Activated CD4-positive, alpha-beta T cell treated with anti-CD3 and anti-CD28 coated beads for 36 hours (primary cell): ENCODE results near the gene C7orf25. TPM values are rescaled to one million over a fixed set of nuclear protein-coding genes. Genes with fewer than 3 reads are reported as not detected.

Experiments
- ATAC-seq: fragments of 200-7000 bp; cut with Tn5 transposase; one replicate; pipeline ENCODE4 v1.10.0; 2021; ENCODE audit warnings: mild to moderate bottlenecking, moderate library complexity
- CTCF ChIA-PET: fragments of 350-600 bp; sonication (Branson Sonifier 250); formaldehyde crosslinking; loops from one replicate; lab custom pipeline; 2021; ENCODE audit warnings: antibody characterized with exemption; lab: Charles Lee
- POLR2A ChIA-PET: fragments of 350-600 bp; sonication (Branson Sonifier 250); formaldehyde crosslinking; loops from one replicate; lab custom pipeline; 2021; ENCODE audit warnings: antibody characterized with exemption, inconsistent platforms; lab: Charles Lee
- DNase-seq: peaks from one replicate; pipeline ENCODE4 v3.0.0-alpha.2; 2020
- H3K27ac Mint-ChIP-seq: one replicate; pipeline ENCODE4 v1.8.0; 2021; ENCODE audit warnings: mixed read lengths
- H3K27me3 Mint-ChIP-seq: one replicate; pipeline ENCODE4 v1.8.0; 2021; ENCODE audit warnings: mixed read lengths
- H3K36me3 Mint-ChIP-seq: one replicate; pipeline ENCODE4 v1.8.0; 2021; ENCODE audit warnings: low read depth, mixed read lengths
- H3K4me1 Mint-ChIP-seq: one replicate; pipeline ENCODE4 v1.8.0; 2021; ENCODE audit warnings: mixed read lengths
- H3K4me3 Mint-ChIP-seq: one replicate; pipeline ENCODE4 v1.8.0; 2021; ENCODE audit warnings: mild to moderate bottlenecking, moderate library complexity, mixed read lengths
- H3K9me3 Mint-ChIP-seq: one replicate; pipeline ENCODE4 v1.8.0; 2021; ENCODE audit warnings: low read depth, mixed read lengths
- intact Hi-C, 2 experiments: fragments of 100-400 bp; cut with DNase I in 1 of 2; cut with micrococcal nuclease in 1 of 2; formaldehyde crosslinking; loops; one replicate each; pipeline versions ENCODE4 v1.14.2 to v1.15.1; 2022 to 2024; cut with DNase I, micrococcal nuclease
- total RNA-seq, 2 experiments: library from RNA; stranded (reverse); gene quantifications; one replicate each; pipeline ENCODE4 v1.2.3, GENCODE V29; 2021

The C7orf25 gene
- total RNA-seq, 2 experiments from 2014 or later = 2.7 to 5.4 TPM

DNA sequence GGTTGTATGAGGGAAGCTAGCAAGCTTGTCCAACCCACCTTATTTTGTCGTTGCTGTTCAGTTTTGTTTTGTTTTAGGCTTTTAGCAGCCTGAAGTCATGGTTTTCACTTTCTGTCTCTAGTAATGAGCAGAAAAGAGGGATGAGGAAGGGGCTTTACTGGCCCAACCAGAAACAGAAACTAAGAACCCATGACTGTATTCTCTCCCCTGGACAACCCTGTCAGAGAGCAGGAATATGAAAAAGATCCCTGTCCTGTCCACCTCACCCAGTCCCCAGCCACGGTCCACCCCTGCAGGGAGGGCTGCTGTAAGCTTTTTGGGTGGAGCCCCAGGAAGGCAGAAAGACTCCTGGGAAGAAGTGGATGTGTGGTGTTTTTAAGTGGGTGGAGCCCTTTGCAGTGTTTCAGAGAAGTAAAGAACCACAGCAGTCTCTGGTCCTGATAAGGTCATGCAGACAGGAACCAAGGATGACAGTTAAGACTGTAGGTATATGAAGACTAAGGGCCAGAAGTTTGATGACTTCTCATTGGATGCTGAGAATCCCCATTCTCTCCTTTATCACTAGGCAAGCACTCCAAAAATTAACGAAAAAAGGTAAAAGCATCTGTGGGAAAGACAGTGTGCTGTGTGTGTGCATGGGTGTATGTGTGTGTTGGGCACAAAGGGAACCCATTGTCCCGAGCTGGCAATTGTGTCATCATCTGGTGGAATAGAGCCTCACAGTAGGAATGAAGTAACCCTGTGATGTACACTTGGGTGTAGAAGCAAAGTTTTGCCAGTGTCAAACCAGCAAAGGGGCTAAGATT, 34.2 kb upstream of the C7orf25 start:
- H3K36me3 Mint-ChIP-seq = no peaks in the 10 kb centered on the region
- peak; percentile 84 for ATAC-seq
- H3K27me3 Mint-ChIP-seq = no peaks in the 10 kb centered on the region
- CTCF ChIA-PET = interaction anchor here (0.5 to 2.0 kb wide), 6 partner anchors 10 to 317 kb away, joined by 3 to 6 read pairs (median 4); partner anchors contain the start of genes C7orf25, MRPL32 and PSMA2
- H3K4me3 Mint-ChIP-seq = peak overlapping the region; percentile 42
- peaks cover 12% of the 10 kb centered on the region for H3K4me1 Mint-ChIP-seq
- no peaks in the 10 kb centered on the region for H3K9me3 Mint-ChIP-seq
- POLR2A ChIA-PET = no interaction called here
- peak overlapping the region; percentile 37 for H3K27ac Mint-ChIP-seq
- intact Hi-C loops = loop anchor here in 1 of 2 experiments (10.0 kb wide), 1 partner anchor 409 kb away; no protein-coding TSS in a partner anchor
- DNase-seq = peak; percentile 28

DNA sequence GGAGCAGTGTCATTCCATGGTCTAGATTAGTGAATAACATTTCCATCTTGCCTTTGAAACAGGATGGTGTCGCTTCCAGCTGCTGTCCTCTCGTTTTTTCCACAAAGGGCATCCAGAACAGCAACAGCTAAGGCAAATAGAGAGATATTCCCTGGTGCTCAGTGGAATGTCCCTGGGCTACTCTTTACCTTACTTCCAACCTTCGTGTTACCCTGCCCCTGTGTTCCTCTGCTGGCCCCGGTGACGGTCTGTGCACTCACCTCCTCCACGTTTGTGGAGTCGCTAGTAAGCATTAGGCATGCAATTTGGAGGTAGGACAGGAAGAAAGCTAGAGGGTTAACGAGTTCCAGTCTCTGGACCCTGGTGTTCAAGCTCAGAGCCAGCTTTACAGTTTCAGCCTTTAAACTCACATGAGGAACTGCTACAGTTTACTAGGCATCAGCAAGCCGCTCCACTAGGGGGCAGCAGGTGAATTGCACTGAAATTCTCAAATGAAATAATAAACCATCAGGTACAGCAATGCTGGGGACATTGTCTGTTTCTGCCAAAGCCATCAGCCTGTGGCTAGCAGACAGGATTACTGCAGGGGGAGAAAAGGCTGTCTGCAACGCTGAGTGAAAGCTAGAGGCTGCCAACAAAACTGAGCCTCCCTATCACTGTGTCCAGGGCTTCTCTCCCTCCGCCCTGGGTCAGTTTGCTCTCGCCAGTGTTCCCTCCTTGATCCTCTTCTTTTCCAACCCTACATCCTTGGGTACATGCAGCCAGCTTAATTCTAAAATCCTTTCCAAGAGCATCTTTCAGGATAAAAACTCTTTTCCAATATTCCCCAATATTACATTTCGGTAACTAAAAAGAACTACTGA, 29.3 kb upstream of the C7orf25 start:
- intact Hi-C loops = loop anchor here (1.0 to 10.0 kb wide), 9 partner anchors 136 to 898 kb away; no protein-coding TSS in a partner anchor

DNA sequence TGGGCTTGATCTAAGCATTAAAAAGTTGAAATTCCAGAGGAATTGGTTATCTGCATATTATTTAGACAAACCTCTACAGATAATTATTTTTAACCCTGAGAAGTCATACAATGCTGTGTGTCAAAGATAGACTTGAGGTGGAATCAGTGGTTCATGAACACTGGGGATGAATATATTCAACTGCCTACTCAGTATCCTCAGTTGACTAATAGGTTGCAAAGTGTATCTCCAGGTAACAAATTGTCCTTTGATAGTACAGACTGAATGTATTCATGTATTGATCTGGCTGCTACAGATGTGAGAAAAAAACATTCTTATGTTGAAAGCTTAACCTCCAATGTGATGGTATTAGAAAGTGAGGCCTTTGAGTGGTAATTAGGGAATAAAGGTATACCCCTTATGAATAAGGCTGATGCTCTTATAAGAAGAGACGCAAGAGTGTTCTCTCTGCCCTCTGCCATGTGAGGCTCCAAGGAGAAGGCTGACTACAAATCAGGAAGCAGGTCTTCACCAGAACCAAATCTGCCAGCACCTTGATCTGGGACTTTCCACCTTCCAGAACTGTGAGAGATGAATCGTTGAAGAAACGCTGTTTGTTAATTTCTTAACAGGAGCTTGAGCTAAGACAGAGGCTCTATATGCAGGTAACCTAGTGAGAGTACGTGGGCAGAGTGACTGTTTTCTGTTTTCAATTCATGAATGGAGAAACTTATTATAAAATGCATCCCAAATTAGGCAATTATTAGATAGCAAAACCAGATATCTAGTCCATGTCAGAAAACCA, 27.8 kb upstream of the C7orf25 start:
- intact Hi-C loops = loop anchor here (1.0 to 10.0 kb wide), 10 partner anchors 26 to 925 kb away; partner anchors contain the start of genes COA1 (in 1 of the 2) and MRPS24 (in 1 of the 2)
- POLR2A ChIA-PET = no interaction called here
- Mint-ChIP-seq H3K4me1 (peaks cover 47% of the 10 kb centered on the region), H3K4me3 (no peak overlapping the region), H3K36me3 (peaks cover 27% of the 10 kb centered on the region), H3K27ac (peak overlapping the region; percentile 81), H3K27me3 (no peaks in the 10 kb centered on the region), H3K9me3 (no peaks in the 10 kb centered on the region)
- DNase-seq (peak; percentile 37), ATAC-seq (peak; percentile 74)
- CTCF ChIA-PET = interaction anchor here (1.0 kb wide), 1 partner anchor 8 kb away, joined by 3 read pairs; the partner anchor contains the start of genes MRPL32 and PSMA2

More for the DNA sequence above, 29.3 kb upstream of the C7orf25 start:
- DNase-seq = peak; percentile 90
- ChIA-PET CTCF (interaction anchor here (0.6 to 1.9 kb wide), 23 partner anchors 8 to 894 kb away, joined by 3 to 10 read pairs (median 3); partner anchors contain the start of genes MRPL32 and PSMA2), POLR2A (no interaction called here)
- peak; percentile 23 for ATAC-seq
- Mint-ChIP-seq H3K9me3 (no peaks in the 10 kb centered on the region), H3K27ac (no peak overlapping the region), H3K4me1 (peaks cover 42% of the 10 kb centered on the region), H3K36me3 (peaks cover 17% of the 10 kb centered on the region), H3K27me3 (no peaks in the 10 kb centered on the region), H3K4me3 (no peak overlapping the region)

DNA sequence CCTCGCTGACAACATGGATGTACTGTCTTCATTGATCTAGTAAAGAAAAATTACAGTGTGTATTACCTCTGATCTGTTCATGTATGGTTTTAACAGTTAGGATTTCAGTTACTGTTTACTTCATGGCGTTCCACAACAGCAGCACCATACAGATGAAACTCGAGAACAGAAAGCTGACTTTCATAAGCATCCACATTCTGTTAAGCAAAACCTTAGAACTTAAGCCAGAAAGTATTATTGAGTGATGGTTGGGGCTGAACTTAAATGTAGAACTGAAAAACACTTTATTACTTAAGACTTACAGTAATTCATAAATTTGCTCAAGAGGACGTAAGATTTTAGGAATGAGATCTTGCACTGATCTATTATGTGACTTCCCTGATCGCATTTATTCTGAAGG, 24.0 kb upstream of the C7orf25 start:
- H3K4me1 Mint-ChIP-seq = peaks cover 56% of the 10 kb centered on the region
- DNase-seq (no peak), ATAC-seq (no peak)
- peak overlapping the region; percentile 32 for H3K27ac Mint-ChIP-seq
- H3K36me3 Mint-ChIP-seq = peaks cover 38% of the 10 kb centered on the region
- intact Hi-C loops = loop anchor here (10.0 kb wide), 3 partner anchors 789 to 929 kb away; partner anchors contain the start of genes COA1 (in 1 of the 2) and MRPS24 (in 1 of the 2)
- POLR2A ChIA-PET = interaction anchor here (0.6 kb wide), 1 partner anchor 44 kb away, joined by 4 read pairs; no protein-coding TSS in a partner anchor
- no peaks in the 10 kb centered on the region for H3K27me3 Mint-ChIP-seq
- CTCF ChIA-PET = no interaction called here
- no peaks in the 10 kb centered on the region for H3K9me3 Mint-ChIP-seq
- H3K4me3 Mint-ChIP-seq = no peak overlapping the region

DNA sequence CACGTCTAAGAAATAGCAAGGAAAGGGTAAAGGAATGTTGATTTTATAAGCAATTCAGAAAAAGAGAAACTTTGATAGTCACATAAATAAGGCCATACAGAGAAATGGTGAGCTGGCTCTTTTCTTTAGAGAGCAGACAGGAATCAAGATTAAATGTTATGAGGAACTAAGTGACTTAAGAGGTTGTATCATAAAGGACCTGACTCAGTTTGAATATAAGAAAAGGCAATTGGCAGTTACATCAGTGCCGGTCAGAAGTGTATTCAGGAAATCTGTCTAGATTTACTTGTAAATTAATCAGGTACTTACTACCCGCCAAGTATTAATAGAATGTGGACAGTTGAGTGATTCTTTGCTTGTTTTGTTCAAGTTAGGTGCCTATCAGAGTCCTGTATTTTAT, 22.4 kb upstream of the C7orf25 start:
- Mint-ChIP-seq H3K36me3 (peaks cover 38% of the 10 kb centered on the region), H3K4me3 (peak overlapping the region; percentile 98), H3K27ac (peak overlapping the region; percentile 74), H3K27me3 (no peaks in the 10 kb centered on the region), H3K4me1 (peaks cover 56% of the 10 kb centered on the region), H3K9me3 (no peaks in the 10 kb centered on the region)
- ATAC-seq = no peak
- intact Hi-C loops = loop anchor here (5.0 to 10.0 kb wide), 4 partner anchors 791 to 1108 kb away; partner anchors contain the start of genes COA1 (in 1 of the 2), DBNL (in 1 of the 2) and MRPS24 (in 1 of the 2)
- ChIA-PET POLR2A (interaction anchor here (0.7 kb wide), 1 partner anchor 810 kb away, joined by 10 read pairs; no protein-coding TSS in a partner anchor), CTCF (interaction anchor here (0.7 to 1.3 kb wide), 5 partner anchors 9 to 669 kb away, joined by 3 to 4 read pairs (median 3); no protein-coding TSS in a partner anchor)
- no peak for DNase-seq

DNA sequence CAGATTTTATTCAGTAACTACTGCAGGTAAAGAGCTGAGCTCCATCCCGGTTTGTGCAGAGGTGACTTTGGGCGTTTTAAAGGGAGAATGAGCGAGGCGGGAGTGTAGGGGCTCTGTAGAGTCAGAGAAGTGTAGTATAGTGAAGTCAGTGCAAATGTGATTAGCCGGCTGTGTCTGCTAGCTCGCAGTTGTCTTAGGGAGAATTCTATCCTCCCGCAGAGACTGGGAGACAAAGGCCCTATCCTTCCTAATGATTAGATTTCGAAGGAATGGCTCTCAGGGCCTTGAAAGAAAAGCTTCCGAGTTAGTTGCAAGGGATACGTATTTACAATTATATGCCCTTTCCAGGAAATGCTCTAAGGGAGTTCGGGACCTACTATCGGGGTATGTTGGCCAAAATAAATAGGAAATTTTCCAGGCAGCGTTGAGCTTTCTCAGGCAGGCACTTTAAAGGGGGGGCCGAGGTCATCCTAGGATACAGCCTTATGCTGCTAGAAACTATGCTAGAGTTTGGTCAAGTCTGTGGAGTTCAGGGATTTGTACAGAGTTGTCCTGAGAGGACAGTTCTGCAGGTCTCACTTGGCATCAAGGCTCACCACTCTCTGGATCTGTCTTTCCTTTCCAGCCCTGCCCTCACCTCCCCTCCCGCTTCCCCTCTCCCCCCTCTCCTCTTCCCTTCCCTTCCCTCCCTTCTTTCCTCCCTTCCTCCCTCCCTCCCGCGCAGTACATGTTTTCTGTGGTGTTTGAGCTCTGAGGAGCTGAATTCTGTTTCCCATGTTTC, 21.1 kb upstream of the C7orf25 start:
- intact Hi-C loops = loop anchor here (1.0 to 10.0 kb wide), 8 partner anchors 21 to 1109 kb away; partner anchors contain the start of genes C7orf25 (in 2 of the 2), COA1 (in 2 of the 2), DBNL (in 1 of the 2) and MRPS24 (in 1 of the 2)
- ChIA-PET CTCF (interaction anchor here (0.8 to 2.1 kb wide), 5 partner anchors 9 to 44 kb away, joined by 3 to 8 read pairs (median 5); partner anchors contain the start of gene C7orf25), POLR2A (interaction anchor here (0.6 to 1.5 kb wide), 3 partner anchors 19 to 827 kb away, joined by 3 to 7 read pairs (median 4); partner anchors contain the start of gene C7orf25)
- Mint-ChIP-seq H3K27me3 (no peaks in the 10 kb centered on the region), H3K36me3 (peaks cover 42% of the 10 kb centered on the region), H3K27ac (peak overlapping the region; percentile 100), H3K9me3 (no peaks in the 10 kb centered on the region), H3K4me1 (peaks cover 61% of the 10 kb centered on the region), H3K4me3 (peak overlapping the region; percentile 98)
- DNase-seq (no peak), ATAC-seq (no peak)

DNA sequence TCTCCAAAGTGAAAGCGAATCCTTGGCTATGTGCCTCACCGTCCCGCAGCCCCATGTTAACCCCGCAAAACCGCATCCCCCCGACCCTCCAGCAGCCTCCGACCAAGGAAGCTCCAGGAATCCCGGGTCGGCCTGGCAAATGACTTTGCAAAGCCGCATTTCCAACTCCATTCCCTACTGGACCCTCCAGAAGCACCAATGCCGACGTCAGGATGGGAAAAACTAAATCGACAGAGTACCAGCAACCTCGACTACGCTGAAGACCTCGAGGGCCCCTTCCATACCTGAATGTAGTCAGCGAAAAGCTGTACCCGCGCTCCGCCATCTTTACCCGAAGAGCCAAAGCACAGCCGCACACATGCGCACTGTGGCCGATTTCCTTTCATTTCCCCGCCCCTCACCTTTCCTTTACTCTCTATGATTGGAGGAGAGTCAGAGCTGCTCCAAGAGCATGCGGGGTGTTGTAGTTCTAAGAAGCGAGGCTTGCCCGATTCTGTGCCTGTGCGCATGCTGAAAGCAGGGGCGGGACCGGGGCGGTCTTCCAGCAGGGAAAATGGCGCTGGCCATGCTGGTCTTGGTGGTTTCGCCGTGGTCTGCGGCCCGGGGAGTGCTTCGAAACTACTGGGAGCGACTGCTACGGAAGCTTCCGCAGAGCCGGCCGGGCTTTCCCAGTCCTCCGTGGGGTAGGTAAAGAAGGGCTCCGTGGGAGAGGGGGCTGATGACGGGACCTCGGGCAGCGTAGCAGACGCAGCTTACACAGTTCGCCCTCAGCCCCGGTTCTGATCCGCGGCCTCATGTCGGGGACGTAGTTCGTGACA, 20.2 kb upstream of the C7orf25 start, which contains the start of the genes MRPL32 and PSMA2:
MRPL32 (plus strand) TSS at position 543 of the 818 bp plus-strand sequence; CDS start at position 554, 11 bp downstream.
PSMA2 (minus strand) TSS at position 341 of the 818 bp plus-strand sequence; CDS start at position 325, 16 bp downstream.
- ATAC-seq (peak; percentile 100), DNase-seq (peak; percentile 95)
- H3K4me1 Mint-ChIP-seq = peaks cover 67% of the 10 kb centered on the region
- H3K27ac Mint-ChIP-seq = peak within 1 kb of the TSS; percentile 100
- H3K27me3 Mint-ChIP-seq = no peaks in the 10 kb centered on the region
- H3K36me3 Mint-ChIP-seq = peaks cover 47% of the 10 kb centered on the region
- ChIA-PET CTCF (interaction anchor here (0.5 to 2.1 kb wide), 11 partner anchors 8 to 903 kb away, joined by 3 to 8 read pairs (median 3); partner anchors contain the start of gene C7orf25), POLR2A (interaction anchor here (0.6 to 1.5 kb wide), 5 partner anchors 18 to 828 kb away, joined by 3 to 8 read pairs (median 7); partner anchors contain the start of gene C7orf25)
- no peaks in the 10 kb centered on the region for H3K9me3 Mint-ChIP-seq
- H3K4me3 Mint-ChIP-seq = peak within 1 kb of the TSS; percentile 98
- intact Hi-C loops = loop anchor here (1.0 to 10.0 kb wide), 8 partner anchors 20 to 1110 kb away; partner anchors contain the start of genes C7orf25 (in 2 of the 2), COA1 (in 2 of the 2), DBNL (in 1 of the 2) and MRPS24 (in 1 of the 2)

DNA sequence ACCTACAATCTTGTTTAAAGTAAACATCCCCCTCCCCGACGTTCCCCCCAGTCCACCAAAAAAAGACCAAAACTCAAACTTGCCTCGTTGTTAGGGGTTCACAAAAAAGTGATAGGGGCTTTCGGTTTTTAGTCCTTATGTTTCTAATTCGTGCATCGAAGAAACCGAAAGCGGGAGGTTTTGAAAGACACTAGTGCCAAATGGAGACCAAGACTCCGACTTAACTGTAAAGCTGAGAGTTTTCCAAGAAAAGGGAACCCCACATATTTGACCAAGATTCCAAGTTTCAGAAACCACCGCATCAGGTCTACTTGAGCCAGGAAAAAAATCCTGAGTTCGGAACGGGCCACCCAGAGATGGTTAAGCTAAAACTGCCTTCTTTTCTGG, 19.6 kb upstream of the C7orf25 start:
- no peak for ATAC-seq
- Mint-ChIP-seq H3K4me1 (peaks cover 69% of the 10 kb centered on the region), H3K36me3 (peaks cover 44% of the 10 kb centered on the region), H3K4me3 (peak overlapping the region; percentile 98), H3K9me3 (no peaks in the 10 kb centered on the region), H3K27me3 (no peaks in the 10 kb centered on the region), H3K27ac (peak overlapping the region; percentile 100)
- POLR2A ChIA-PET = interaction anchor here (0.6 to 1.5 kb wide), 3 partner anchors 17 to 22 kb away, joined by 3 to 7 read pairs (median 7); partner anchors contain the start of gene C7orf25
- intact Hi-C loops = loop anchor here (5.0 to 10.0 kb wide), 4 partner anchors 793 to 1111 kb away; partner anchors contain the start of genes COA1 (in 1 of the 2), DBNL (in 1 of the 2) and MRPS24 (in 1 of the 2)
- CTCF ChIA-PET = interaction anchor here (0.7 to 2.1 kb wide), 7 partner anchors 8 to 903 kb away, joined by 3 to 8 read pairs (median 3); partner anchors contain the start of gene C7orf25
- DNase-seq = no peak
